Vagina (tissue), 2 donors: ENCODE measurements around the gene CCDC127.
"Not testable (repeated sequence)": the region's sequence is repeated elsewhere in the genome, so short reads cannot be mapped to it uniquely, and the experiment has no call there.

ENCODE experiments used
- CTCF ChIP-seq, 3 experiments: fragments of 450-650 bp in 2 of 3; fragments of 200-600 bp in 1 of 3; sonication (generic) in 1 of 3; IDR thresholded peaks; one replicate each; pipeline ENCODE4 v1.5.1; 2017 to 2019; ENCODE audit warnings: antibody characterized with exemption in 3 of 3, mild to moderate bottlenecking in 2 of 3, moderate library complexity in 2 of 3
- POLR2A ChIP-seq, 2 donors: fragments of 450-650 bp; IDR thresholded peaks; one replicate each; pipeline ENCODE4 v1.6.1; 2017; ENCODE audit warnings: antibody characterized with exemption in 2 of 2, mild to moderate bottlenecking in 2 of 2, moderate library complexity in 2 of 2

- TF ChIP-seq POLR2A, CTCF (IDR thresholded peaks at IDR 0.05): not testable (repeated sequence)
Observed at GRCh38 chr5:251538-251937, 33.6 kb upstream of the CCDC127 start.
